DMS153 treated with DMSO at 0.1 percent for 48 hours (cell line): ENCODE data around the gene HOXA13.
A peak's percentile ranks its signal among the peaks of the same experiment; 100 is the strongest.

Source experiments
- DNase-seq: peaks from one replicate; lab custom pipeline; 2025; ENCODE audit not compliant: unreplicated experiment; lab: John Stamatoyannopoulos, UW

Gene HOXA13

DNA sequence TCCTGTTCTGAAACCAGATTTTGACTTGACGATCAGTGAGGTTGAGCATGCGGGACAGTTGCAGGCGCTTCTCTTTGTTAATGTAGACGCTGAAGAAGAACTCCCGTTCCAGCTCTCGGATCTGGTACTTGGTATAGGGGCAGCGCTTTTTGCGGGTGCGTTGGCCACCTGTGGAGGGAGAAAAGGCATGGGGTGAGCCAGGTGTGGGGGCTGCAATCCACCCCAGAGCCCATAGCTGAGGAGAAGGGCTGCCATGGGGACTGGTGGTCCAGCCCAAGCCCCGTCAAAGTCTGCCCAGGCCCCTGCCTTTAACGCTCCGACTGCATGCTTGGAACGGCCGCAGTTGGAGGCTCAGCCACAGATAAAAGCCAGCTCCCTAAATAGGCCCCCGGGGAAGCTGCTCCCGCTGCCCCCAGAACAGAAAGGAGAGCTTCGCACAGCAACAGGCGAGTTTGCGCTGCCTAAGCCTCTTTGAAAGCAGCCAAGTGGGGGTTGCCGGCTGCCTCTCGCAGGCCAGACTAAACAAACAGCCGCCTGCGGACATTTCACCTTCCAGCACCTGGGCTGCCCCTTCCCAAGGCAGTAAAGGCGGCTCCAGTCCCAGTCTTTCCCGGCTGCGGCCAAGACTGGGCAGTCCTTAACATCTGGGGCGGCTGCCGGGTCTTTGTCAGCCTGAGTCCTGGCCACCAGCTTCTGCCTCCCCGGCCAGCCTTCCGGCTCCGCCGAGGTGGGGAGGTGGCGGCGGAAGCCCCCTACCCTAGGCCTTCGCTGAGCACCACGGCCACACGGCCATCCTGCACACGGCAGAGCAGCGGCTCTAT is 16.8 kb downstream of the HOXA13 start:
- DNase-seq = no peak

DNA sequence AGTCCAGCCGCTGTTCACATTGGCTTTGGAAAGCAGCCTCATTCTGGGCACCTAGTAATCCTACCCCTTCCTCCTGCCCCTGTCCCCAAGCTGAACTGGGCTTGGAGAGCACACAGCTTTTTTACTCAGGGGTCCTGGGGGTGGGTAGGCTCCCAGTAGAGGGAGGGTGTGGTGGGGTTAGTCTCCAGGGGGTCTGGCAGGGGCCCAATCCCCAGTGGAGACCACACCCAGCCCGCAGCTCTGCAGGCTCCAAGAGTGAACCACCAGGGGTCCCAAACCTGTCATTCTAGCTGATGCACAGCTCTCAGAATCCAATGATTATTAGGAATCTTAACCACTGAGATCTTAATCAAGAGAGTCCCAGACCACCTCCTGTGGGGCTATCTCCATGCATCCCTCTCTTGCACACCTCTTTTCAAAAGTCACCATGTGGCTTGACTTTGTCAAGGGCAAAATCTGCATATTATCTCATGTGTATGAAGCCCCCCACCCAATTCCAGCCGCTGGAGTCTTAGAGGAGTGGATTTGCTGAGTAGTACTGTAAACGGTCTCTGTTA is 17.5 kb downstream of the HOXA13 start:
- no peak for DNase-seq

DNA sequence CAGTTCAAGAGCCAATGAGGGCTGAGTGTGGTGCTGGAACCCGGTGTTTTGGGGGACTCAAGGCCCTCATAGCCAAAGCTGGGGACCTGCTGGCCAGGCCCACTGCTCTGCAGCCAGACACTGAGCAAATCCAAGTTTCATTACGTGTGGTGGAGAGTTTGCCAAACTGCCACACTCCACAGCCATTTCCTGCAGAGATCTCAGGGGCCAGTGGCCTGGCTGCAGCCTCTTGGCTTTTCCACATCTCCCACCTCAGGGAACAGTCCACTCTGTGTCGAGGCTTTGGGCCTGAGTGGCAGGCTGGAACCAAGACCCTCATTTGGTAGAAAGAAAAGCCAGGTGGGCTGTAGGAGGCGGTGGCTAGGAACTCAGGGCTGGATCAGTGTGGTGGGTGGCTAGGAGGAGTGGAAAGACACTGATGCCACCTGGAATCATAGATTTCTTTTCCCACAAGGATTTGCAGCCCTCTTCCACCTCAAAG is 18.1 kb downstream of the HOXA13 start:
- DNase-seq = no peak

DNA sequence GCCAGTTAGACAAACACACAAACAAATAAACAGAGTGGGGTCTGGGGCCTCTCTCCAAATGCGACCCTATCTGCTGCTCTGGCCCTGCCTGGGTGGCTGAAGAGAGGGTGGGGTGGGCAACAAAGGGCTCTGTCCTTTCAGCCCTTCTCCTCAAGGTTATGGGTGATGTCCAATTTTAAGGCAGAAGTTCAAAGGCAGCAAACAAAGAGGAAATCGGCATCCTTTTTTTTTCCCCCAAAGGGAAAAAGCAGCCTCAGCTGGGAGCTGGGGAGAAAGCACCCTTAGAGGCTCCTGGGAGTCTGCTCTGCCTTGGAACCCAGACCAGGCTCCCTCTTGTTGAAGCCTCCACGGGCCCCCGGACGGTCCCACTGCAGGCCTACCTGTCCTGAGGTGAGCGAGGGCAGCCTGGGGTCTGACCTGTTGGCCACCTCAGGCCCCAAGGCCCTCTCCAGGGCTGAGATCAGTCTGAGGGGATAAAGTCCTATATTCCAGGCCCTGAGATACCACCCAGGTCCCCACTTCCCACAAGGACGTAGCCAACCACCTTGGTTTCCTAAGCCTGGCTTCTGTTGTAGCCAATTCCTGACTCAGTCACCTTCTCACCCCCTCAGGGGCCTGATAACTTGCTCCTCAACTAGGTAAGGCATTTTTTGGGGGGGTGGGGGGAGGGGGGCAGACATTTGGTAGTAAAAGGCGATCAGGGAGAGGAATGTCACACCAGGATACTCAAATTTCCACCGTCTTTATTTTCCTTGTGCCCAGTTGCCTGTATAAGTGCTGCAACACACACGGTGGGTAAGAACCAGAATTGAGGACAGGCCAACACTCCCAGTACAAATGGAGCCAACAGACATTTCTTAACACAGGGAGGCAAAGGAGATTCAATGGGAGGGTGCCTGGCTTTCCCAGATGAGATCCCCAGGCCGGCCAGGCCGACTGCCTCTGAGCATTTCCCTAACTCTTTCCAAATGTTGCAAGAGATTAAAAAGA is 19.2 kb downstream of the HOXA13 start:
- DNase-seq = no peak

DNA sequence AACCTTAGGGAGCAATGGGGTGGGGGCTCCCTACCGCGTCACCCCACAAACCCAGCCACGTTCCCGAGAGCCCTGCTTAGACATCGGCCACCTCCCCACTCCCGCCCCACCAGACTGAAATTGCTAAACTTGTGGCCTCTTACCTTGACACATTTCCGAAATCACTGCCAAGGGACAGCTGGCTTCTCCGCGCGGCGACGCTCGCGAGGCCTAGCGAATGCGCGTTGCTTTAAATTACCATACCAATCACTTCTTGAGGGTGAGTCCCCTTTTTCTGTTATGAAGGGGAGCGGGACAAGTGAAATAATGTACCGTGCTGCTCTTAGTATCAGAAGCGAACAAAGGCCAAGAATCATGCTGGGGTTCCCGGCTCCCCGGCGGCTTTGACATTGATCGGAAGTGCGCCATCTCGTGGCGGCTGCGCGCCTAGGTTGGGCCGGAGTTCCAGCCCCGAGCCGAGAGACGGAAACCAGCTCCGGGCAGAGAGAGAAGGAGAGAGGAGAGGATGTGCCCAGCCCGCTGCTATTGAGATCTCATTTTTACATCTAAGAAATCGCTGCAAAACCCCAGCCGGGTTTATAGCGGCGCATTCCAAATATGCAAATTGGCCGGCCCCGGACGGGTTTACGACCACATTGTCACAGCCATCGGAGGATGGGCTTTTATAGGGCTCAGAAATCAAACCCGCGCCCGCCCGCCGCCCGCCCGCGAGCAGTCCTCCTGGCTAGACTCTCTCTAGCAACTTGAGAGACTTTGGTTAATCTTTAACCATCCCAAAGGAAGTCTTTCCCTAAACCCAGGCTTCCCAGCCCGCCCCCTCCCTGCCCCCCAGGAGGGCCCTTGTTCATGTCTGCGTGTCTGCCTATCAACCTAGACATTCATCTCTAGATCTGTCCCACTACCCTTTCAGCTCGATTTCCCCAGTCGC is 20.1 kb downstream of the HOXA13 start:
- DNase-seq = peak; percentile 41

DNA sequence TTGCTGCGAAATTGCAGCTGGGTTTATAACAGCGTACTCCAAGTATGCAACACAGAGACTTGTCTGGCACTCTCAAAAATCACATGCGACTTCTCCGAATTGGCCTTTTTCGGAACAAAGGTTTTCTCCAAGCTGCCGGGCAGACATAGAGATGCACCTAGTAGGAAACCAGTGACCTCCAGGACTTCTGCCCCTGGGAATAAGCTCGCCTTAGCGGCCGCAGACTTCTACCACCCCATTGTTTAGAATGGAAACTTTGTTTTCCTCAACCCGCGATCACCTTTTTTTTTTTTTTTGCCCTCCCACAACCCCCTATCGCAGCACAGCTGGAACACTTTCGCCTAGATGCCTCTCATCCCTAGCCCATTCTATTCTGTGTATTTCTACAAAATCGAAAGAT is 20.9 kb downstream of the HOXA13 start:
- DNase-seq = no peak

DNA sequence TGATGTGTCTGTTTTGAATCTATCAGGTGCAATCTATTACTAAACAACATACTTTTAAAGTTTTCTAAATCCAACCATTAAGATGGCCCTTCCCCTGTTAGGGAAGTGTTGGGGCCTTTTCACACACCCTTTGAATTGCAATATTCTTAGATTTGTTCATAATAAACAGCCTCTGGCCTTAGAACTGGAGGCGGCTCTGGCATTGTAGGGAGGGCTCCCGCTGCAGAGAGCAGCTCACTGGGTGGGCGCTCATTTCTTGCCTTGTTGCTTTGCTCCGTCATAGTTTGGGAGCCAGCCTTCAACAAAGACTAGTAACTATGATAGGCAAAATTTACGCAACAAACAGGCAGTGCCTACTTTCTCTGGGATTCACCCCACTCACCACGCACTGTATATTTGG is 21.5 kb downstream of the HOXA13 start:
- no peak for DNase-seq

DNA sequence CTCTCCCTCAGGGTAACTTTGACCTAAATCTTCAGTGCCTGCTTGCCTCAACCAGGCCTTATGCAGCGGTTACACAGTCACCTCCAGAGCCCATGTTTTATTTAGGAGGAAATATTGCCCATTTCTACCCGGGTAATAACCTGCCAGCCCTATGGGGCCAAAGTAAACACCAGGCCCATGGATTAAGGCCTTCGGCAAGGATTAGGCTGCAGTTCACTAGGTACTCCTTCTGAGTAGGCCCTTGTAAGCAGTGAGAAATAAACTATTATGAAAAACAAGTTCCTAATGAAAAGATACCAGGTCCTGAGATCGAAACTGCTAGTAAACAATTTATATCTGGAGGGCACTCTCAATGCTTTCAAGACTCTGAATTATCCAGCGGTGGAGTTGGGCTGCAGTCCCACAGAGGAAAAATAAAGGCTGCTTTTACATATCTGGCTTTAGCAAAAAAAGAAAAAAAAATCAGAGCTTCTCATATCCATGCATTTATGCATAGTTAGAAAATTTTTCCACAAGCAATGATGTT is 22.0 kb downstream of the HOXA13 start:
- DNase-seq = no peak

DNA sequence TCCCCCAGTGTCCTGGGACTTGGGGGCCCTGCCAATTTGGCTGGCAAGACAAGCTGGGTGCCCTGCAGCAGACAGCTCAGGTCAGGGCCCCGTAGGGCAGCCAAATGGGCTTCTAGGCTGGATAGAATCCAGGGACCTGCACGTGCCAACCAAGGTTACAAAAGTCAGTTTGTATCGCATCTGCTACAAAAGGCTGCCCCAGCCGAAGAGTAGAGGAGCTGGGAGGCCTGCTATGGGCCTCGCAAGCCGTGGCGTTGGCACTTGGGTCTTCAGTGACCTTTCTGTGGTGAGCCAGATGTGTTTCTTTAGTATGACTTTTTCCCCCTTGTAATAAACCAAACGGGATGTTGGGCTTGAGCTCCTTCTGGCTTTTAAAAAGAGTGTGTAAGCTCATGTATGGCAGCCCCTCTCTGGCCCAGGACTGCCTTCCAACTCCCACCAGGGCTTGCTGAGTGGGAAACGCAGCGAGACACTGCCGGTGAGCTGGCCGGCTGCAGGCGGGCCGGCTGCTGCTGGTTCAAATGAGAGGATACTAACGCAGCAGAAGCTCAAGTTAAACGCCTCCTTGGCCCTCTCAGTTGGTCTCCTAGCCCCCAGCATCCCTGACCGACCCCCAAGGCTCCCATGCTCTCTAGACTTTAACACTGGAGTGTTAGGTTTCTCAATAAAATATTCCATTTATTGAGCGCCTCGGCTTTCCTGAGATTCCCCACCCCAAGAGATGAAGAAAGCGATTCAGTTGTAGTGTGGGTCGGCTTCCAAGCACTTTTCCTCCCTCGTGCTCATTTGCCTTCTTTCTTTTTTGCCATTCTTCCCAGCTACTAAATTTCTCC is 22.7 kb downstream of the HOXA13 start:
- no peak for DNase-seq

DNA sequence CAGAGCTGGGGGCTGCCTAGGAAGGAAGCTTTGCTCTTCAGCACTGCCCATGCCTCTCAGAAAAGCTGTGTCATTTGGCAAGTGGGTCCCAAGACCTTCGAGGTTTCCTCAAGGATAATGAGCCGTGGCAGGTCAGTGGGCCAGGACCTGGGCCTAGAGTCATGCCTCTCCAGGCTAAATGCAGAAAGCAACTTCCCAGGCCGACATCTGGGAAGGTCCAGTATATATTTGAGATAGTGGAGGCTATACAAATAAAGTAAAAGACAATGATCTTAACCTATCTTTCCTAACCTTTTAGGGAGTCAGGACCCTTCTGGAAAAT is 23.4 kb downstream of the HOXA13 start:
- DNase-seq = no peak

DNA sequence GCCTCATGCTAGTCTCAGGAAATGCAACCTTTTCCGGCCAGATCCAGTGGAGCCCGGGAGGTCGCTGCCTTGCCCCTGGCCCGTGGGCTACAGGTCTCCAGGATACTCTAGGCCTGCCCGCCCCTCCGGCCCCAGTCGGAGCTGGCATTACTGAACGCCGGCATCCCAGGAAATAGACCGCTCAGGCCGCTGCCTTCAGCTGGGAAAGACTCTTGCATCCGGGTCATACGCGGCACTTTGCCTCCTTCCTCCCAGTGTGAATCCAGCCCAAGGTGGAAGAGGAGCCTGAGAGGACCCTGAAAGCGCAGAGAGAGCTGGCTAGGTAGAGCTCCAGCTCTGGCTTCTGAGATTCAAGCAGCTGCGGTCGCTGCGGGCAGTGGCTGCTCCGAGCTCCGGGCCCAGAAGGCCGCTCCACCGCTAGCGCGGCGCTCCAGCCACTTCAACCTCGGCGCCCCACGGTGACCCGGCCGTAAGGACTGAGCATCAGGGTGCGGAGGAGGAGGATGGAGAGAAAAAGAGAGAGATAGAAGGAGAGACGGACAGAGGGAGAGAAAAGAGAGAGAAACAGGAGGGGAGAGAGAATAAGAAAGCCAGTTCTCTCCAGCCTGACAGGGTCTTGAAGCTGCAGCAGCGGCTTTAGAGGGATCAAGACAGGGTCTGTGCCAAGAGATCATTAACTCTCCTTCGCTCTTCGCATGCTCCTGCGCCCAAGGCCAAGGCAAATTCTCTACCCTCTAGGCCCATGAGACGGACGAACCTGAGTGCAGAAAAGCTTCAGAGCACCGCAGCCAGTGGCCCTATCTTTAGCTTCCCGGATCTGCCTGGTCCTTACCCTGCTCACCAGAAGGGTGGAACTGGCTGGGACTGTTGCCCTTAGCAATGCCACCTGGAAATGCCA is 24.0 kb downstream of the HOXA13 start:
- DNase-seq = no peak

DNA sequence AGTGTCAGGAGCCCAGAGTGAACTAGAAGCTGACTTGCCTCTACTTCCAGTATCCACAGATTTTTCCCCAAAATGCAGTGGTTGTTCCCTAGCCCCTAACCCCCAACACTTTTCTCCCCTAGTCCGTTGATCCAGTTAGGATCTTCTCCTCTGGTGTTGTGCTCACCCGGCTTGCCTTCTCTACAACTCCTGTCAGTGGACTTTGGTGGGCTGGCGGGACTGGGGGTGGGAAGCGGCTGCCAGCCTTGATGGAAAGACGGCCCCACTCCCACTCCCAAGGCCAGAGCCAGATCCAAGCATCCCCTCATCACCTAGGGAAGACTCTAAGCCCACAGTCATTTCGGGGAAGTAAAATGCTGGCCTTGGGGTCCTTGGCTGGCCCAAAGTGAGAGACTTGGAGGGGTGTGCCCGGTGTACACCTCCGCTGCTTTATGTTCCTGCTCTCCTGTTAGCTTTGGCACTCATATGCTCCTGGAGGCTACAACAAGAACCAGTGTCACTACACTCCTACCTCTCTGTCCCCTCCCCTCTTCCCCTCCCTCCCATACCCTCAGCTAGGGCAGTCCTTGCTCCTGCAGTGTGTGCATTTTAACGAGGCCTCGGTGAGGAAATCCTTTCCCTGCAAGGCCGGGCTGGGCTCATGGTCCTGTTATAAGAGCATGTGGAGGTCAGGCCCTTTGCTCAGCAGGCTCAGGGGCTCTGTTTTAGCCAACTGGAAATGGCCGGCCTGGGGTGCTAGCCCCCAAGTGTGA is 24.8 kb downstream of the HOXA13 start:
- DNase-seq = no peak

DNA sequence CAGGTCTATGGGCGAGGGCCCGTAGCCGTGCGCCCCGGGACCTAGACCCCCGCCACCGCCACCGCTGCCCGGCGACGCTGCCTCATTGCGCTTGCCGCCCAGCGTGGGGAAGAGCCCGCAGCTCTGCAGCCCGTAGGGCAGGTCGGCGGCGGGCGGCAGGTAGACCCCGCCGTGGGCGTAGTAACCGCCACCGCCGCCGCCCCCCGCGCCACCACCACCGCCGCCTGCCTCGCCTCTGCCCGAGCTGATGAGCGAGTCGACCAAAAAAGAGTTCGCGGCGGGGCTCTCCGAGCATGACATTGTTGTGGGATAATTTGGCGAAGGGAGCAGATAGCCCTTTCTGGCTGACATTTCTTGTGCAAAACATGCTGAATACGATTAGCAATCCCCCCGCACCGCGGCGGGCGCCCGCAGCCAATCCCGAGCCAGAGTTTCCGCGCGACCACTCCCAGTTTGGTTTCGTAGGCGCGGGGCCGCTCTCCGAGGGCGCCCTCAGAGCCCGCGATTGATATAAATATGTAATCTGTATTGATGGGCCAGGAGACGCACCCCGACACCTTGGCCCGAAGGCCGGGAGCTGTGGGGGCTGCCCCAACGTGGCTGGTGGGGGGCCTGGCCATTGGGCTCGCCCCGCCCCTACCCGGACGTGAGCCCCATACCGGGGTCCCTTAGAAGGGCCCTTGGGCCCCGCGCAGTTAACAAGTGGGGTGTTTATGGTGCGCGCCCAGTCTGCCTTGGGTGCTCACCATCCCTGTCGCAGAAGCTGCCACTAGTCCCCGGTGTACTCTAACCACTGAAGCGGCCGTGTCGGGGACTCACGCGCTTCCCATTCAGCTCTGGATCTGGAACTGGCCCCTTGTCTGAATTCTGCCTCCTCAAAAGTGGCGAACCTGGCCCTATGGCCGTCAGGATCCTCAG is 25.7 kb downstream of the HOXA13 start, which contains the start of gene HOXA10:
Gene HOXA10 (minus strand): TSS at position 365 of the 918 bp plus-strand sequence. CDS start 14 bp downstream, at position 351.
- DNase-seq = no peak

DNA sequence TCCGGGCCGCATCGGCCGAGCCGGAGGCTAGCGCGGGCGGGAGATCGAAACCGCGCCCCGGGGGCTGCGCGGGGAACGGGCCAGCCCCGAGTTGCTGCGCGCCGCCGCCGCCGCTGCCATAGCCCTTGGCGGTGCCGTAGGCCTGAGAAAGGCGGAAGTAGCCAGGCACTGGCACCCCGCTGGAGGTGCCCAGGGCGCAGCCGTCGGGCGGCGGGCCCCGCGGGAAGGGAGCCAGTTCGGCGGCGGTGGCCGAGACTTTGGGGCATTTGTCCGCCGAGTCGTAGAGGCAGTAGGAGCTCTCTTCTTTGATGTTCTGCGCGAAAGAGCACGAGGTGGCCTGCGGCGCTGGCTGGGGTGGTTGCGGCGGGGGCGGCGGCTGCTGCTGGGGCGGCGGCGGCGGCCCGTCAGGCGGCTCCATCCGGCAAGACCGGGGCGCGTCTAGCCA is 26.4 kb downstream of the HOXA13 start:
- peak; percentile 59 for DNase-seq

DNA sequence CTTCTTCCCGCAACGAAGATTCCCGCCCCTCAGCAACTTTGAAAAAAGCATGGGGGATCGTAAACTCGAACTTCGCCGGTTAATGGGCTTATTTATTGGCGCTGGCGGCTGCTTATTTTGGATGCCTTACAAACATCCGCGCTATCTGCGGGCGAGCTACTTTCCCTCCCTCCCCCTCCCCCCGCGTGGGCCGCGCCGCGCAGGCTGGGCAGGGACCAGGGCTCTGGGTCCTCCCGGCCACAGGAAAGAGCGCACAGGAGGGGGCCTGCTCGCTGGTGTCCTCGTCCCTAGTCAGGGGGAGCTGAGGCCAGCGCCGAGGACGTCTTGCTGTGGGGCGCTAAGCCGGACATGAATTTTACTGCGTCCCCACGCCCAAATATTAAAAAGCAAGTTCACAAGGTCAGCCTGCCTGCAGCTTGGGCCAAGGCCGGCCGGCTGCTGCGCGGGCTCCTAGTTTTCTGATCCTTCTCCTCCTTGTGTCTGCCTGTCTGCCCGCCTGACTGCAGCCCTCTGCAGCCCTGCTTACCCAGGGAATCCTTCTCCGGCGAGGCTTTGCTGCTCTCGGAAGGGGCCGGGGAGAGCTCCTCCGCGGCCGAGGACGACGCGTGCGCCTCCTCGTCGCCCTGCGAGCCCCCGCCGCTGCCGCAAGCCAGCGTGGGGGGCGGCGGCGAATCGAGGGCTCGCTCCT is 26.9 kb downstream of the HOXA13 start:
- peak; percentile 59 for DNase-seq

DNA sequence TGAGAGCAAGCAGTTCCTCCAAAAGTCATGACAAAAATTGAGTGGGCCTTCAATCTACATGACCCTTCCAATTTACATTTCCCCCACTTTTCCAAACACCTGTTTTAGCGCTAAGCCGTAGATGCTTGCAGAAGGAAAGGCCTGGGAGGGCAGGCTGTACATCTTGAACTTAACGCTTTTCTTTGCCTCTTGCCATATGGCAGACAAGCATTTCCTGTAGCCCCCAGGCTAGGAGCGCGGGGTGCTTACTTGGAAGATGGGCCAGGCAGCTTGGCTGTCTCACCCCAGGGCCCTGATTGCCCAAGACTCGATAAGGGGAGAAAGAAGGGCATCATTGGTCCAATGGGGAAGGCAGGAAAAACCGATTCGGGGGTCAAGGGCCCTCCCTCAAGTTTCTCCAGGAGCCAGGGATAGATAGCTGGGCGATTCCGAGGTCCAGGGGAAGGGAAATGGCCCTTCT is 27.5 kb downstream of the HOXA13 start:
- DNase-seq = no peak
